Dermis blood vessel endothelial cell (primary cell): ENCODE data around the gene TBC1D13. TPM values are rescaled to one million over a fixed set of nuclear protein-coding genes. Genes with fewer than 3 reads are reported as not detected.
"Not testable (repeated sequence)": the region's sequence is repeated elsewhere in the genome, so short reads cannot be mapped to it uniquely, and the experiment has no call there.

ENCODE experiments used
- DNase-seq: peaks from one replicate; pipeline ENCODE4 v3.0.0; 2010
- total RNA-seq: library from RNA; depleted of rRNA; stranded (reverse); fragments of >200 nt; gene quantifications from 2 replicates; pipeline ENCODE4 v1.2.3, GENCODE V29; 2014

The TBC1D13 gene
- total RNA-seq, 1 donor from 2014 or later: 15.3 TPM

GRCh38 chr9:128785427-128785826, 1.6 kb upstream of the TBC1D13 start:
- DNase-seq: no peak

- DNase-seq: peak; percentile 30
Observed at GRCh38 chr9:128787659-128788058, 606 bp downstream of the TBC1D13 start.

- peak; percentile 19 for DNase-seq
Observed at GRCh38 chr9:128788445-128788844, 1.4 kb downstream of the TBC1D13 start.

- no peak for DNase-seq
Observed at GRCh38 chr9:128790536-128790935, 3.5 kb downstream of the TBC1D13 start.

GRCh38 chr9:128792134-128792533, 5.1 kb downstream of the TBC1D13 start:
- DNase-seq: no peak

DNA sequence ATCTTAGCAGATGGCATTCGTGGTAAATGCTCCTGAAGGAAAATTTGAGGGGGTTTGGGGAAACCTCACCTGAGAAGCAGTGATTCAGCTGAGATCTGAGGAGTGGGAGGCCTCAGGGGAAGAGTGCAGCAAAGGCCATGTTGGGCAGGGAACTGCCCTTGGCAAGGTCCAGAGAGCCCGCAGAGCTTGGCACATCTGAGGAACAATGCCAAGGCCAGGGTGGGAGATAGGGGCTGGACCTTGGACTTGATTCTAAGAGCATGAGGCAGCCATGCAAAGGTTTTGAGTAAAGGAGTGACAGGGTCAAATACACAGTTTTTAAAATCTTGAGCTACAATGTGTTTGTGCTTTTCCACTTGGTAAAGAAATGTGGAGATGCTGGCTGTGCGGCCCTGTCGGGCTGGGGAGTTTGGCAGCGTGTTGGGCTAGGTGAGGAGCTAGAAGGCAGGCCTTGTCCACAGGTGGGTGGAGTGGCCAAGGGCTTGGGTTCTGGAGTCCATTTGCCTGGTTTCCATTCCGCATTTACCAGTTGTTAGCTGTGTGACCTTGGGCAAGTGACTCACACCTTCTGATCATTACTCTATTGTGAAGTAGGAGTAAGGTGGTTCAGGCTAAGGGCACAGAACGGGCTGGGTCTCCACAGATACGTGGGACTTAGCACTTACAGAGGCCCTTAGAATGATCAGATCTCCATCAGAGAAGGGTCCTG, 6.1 kb downstream of the TBC1D13 start:
- no peak for DNase-seq

GRCh38 chr9:128794961-128795360, 7.9 kb downstream of the TBC1D13 start:
- not testable (repeated sequence) for DNase-seq

DNA sequence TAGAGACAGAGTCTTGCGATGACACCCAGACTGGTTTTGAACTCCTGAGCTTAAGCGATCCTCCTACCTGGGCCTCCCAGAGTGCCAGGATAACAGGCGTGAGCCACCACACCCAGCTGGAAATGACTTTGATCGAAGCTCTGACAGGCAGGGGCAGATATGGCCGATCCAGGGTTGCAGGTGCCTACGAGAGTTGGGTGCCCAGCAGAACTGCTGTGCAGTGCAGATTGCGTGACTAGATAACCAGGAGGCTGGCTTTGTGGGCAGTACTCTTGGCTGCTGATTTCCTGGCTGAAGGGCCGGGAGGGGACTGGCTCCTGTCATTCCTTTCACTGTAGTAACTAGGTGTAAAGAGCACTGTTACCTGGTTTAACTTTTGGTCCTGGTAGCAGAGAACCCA, 11.8 kb downstream of the TBC1D13 start:
- DNase-seq: no peak

GRCh38 chr9:128800061-128800460, 13.0 kb downstream of the TBC1D13 start:
- no peak for DNase-seq

DNA sequence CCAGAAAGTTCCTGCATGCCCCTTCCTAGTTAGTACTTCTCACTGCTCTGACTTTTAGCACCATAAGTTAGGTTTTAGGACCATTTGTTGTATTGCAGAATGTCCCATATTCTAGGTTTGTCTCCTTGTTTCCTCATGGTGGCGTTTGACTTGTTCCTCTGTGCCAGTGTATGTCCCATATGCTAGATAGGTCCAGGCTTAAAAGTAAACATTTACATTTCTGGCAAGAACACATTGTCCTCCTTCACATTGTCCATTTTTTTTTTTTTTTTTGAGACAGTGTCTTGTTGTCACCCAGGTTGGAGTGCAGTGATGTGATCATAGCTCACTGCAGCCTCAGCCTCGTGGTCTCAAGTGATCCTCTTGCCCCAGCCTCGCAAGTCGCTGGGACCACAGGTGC, 15.4 kb downstream of the TBC1D13 start:
- DNase-seq: no peak

DNA sequence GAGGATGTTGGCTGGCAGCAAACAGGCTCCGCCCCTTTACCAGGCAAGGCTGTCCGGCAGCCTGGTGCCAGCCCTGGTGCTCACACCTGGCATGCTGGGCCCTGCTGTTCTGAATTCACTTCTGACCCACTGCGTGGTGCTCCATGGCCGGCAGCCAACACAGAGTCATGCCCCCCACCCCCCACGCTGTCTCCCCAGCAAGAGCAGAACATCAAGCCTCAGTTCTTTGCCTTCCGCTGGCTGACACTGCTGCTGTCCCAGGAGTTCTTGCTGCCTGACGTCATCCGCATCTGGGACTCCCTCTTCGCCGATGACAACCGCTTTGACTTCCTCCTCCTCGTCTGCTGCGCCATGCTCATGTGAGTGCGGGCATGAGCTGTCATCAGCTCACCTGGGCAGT, 18.6 kb downstream of the TBC1D13 start:
- DNase-seq: no peak

GRCh38 chr9:128807827-128808226, 20.8 kb downstream of the TBC1D13 start:
- no peak for DNase-seq

DNA sequence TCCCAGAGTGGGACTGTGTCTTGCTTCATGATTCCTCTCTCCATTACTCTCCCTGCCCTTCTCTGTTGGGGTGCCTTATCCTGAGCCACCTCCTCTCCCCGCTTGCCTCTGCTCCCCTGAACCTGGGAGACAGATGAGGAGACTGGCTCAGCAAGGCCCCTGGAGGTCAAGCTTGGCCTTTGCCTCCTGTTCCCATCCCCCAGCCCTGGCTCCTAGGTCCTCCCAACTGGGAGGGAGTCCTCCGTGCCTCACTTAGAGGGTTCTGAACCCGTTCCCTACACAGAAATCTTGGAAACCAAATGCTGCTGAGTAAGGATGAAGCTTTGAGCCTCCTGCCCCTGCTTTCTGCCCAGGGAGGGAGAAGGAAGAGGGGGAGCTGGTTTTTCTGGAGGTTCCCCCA, 21.5 kb downstream of the TBC1D13 start:
- no peak for DNase-seq

GRCh38 chr9:128809036-128809599, 22.1 kb downstream of the TBC1D13 start:
- DNase-seq: no peak

DNA sequence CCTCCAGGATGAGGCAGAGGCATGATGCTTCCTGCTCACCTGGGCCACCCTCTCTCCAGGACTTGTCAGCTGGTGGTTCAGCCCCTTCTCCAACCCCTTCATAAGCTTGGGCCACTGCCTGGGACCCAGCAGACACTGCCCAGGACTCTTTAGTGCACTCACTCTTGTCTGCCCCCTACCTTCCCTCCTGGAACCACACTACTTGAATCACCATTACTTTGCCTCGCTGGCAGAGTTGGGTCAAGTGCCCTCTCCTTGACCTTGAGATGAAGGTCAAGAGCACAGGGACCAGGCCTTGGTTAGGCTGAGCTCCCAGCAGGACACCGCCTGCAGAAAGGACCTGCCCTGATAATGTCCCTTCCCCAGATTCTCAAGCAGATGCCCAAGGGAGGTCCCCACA, 22.8 kb downstream of the TBC1D13 start:
- no peak for DNase-seq

GRCh38 chr9:128810873-128811272, 23.8 kb downstream of the TBC1D13 start:
- no peak for DNase-seq

GRCh38 chr9:128818099-128818838, 31.2 kb downstream of the TBC1D13 start, which contains the start of gene ENDOG:
ENDOG (plus strand) TSS chr9:128818500; CDS start chr9:128818685, 185 bp downstream.
- peak; percentile 98 for DNase-seq

DNA sequence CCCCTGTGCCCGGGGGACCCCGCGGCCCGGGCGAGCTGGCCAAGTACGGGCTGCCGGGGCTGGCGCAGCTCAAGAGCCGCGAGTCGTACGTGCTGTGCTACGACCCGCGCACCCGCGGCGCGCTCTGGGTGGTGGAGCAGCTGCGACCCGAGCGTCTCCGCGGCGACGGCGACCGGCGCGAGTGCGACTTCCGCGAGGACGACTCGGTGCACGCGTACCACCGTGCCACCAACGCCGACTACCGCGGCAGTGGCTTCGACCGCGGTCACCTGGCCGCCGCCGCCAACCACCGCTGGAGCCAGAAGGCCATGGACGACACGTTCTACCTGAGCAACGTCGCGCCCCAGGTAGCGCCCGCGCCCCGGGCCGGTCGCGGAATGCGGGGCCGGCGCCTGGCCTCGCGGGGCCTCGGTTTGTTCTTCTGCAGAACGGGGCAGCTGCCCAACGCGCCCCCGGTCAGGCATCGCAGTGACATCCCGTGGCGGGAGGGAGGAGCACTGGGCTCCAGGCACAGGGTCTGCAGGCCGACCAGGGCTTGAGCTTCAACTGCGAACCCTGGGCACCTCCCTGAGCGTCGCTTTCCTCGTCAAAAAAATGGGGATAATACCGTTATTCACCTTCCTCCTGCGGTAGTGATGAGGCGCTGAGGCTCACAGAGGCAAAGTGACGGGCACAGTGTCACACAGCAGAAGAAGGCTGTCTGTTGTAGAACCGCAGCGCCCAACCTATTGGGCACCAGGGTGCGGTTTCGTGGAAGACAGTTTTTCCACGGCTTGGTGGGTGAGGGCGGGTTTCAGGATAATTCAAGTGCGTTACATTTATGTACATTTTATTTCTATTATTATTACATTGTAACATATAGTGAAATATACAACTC, 32.0 kb downstream of the TBC1D13 start:
- DNase-seq: peak; percentile 35

DNA sequence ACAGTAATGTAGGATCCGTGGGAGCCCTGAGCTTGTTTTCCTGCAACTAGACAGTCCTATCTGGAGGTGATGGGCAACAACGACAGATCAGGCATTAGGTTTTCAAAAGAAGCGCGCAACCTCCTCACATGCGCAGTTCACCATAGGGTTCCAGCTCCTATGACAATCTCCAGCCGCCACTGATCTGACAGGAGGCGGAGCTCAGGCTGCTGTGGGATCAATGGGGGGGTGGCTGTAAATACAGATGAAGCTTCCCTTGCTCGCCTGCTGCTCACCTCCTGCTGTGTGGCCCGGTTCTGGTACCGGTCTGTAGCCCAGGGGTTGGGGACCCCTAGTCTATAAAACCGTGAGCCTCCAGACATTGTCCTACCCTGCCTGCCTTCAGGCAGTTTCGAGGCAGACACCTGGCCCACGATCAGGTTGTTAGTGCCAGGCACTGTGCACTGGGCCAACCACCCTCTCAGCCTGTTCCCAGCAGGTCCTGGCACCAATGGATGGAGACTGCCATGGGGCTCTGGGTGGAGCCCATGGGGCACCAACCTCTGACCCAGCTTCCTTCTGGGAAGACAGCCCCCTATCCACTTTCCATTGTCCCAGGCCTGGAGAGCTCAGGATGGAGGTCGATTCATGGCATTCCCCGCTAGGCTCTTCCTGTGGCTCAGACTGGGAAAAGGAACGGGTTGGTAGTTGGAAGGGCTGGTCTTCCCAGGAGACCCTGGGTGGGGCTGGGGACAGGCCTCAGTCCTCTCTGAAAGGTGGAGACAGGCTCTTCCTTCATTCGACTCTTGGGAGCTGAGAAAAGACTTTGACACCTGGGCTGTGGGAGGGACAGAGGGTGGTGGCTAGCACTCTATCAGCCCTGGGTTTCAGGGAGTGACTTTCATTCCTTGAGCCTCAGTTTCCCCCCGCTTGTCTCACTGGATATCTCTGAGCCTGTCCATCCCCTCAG, 32.9 kb downstream of the TBC1D13 start:
- DNase-seq: peak; percentile 20

DNA sequence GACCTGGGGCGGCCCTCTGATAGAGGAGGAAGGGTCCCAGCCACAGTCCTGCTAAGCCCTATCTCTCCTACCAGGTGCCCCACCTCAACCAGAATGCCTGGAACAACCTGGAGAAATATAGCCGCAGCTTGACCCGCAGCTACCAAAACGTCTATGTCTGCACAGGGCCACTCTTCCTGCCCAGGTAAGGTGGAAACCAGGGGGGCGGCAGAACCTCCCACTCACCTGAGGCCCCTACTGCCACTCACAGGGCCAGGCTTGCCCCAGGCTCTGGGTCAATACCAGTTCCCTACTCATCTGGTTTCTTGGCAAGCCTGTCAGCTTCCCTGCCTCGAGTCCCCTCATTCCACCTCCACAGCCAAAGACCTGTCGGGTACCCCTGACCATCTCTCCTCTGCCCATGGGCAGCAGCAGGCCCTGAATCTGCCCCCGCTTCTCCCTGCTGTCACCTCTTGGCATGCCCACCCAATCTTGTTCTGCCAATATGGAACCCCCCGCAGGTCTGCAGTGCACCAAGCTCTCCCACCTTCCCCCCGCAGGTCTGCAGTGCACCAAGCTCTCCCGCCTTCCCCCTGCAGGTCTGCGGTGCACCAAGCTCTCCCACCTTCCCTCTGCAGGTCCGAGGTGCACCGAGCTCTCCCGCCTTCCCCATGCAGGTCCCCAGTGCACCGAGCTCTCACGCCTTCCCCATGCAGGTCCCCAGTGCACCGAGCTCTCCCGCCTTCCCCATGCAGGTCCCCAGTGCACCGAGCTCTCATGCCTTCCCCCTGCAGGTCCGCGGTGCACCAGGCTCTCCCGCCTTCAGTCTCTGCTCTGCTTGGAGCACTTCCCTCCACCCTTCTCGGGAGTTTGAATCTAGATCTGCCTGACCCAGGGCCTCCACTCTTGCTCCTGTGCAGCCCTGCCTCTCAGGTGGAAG, 33.9 kb downstream of the TBC1D13 start:
- no peak for DNase-seq
